Colonic mucosa (tissue), 4 donors: Measurements from ENCODE around the gene BASP1. TPM values are rescaled to one million over a fixed set of nuclear protein-coding genes. Genes with fewer than 3 reads are reported as not detected.

Experiments used
- DNase-seq: peaks from one replicate; pipeline ENCODE4 v3.0.0-alpha.2; 2020
- H3K27ac ChIP-seq: fragments of 200-600 bp; one replicate; pipeline ENCODE4 v1.8.0; 2021
- H3K27me3 ChIP-seq: fragments of 200-600 bp; one replicate; pipeline ENCODE4 v1.8.0; 2021
- H3K36me3 ChIP-seq: fragments of 200-600 bp; one replicate; pipeline ENCODE4 v1.8.0; 2021
- H3K4me1 ChIP-seq: fragments of 200-600 bp; one replicate; pipeline ENCODE4 v1.8.0; 2021; ENCODE audit warnings: mild to moderate bottlenecking
- H3K4me3 ChIP-seq: fragments of 200-600 bp; one replicate; pipeline ENCODE4 v1.8.0; 2021
- H3K9ac ChIP-seq, 2 donors: one replicate each; pipeline ENCODE4 v1.7.0; 2013; ENCODE audit warnings: control low read depth in 2 of 2, low read depth in 2 of 2, low read length in 2 of 2
- H3K9me3 ChIP-seq: fragments of 200-600 bp; one replicate; pipeline ENCODE4 v1.8.0; 2021
- CTCF ChIP-seq: fragments of 200-600 bp; IDR thresholded peaks from one replicate; pipeline ENCODE4 v1.8.0; 2022; ENCODE audit warnings: antibody characterized with exemption, mild to moderate bottlenecking
- intact Hi-C: fragments of 100-400 bp; cut with DNase I; formaldehyde crosslinking; loops from one replicate; pipeline ENCODE4 v1.14.1; 2022
- total RNA-seq, 2 donors: library from RNA; stranded (reverse); fragmentation: NEBNext Ultra II Directional in 1 of 2; extraction: Animal tissue kit (Norgen Biotek cat#: 25700) in 1 of 2; gene quantifications; one replicate each; pipeline ENCODE4 v1.2.1, GENCODE V29; 2021
- donor health status: healthy.
- donor health status: DM: no; HTN: no; CAD: no.
- donor health status: DM: no; HTN: no; CAD: no.

Gene BASP1
- total RNA-seq, 2 donors from 2014 or later = 4.2 to 5.5 TPM

- Histone ChIP-seq H3K9me3 (no peaks in the 10 kb centered on the region), H3K4me1 (no peaks in the 10 kb centered on the region), H3K4me3 (no peak overlapping the region), H3K36me3 (no peaks in the 10 kb centered on the region), H3K9ac (no peak overlapping the region), H3K27ac (no peak overlapping the region), H3K27me3 (no peaks in the 10 kb centered on the region)
- intact Hi-C loops = no loop called here
- TF ChIP-seq CTCF = no peak
- DNase-seq = no peak
Measured at GRCh38 chr5:17290540-17290974, 73.1 kb downstream of the BASP1 start.

GRCh38 chr5:17292434-17293015 is 75.1 kb downstream of the BASP1 start:
- no peaks in the 10 kb centered on the region for H3K27me3 ChIP-seq
- intact Hi-C loops = no loop called here
- H3K4me3 ChIP-seq = no peak overlapping the region
- no peak for DNase-seq
- H3K27ac ChIP-seq = no peak overlapping the region
- H3K9ac ChIP-seq = no peak overlapping the region
- no peaks in the 10 kb centered on the region for H3K4me1 ChIP-seq
- no peaks in the 10 kb centered on the region for H3K9me3 ChIP-seq
- no peaks in the 10 kb centered on the region for H3K36me3 ChIP-seq
- no peak for TF ChIP-seq CTCF

- H3K9ac ChIP-seq = no peak overlapping the region
- H3K9me3 ChIP-seq = no peaks in the 10 kb centered on the region
- TF ChIP-seq CTCF = no peak
- H3K36me3 ChIP-seq = no peaks in the 10 kb centered on the region
- H3K27ac ChIP-seq = no peak overlapping the region
- DNase-seq = no peak
- H3K4me1 ChIP-seq = no peaks in the 10 kb centered on the region
- no peaks in the 10 kb centered on the region for H3K27me3 ChIP-seq
- no peak overlapping the region for H3K4me3 ChIP-seq
- intact Hi-C loops = no loop called here
Measured at GRCh38 chr5:17294639-17295311, 77.3 kb downstream of the BASP1 start.

- intact Hi-C loops = no loop called here
- Histone ChIP-seq H3K27ac (no peak overlapping the region), H3K4me1 (no peaks in the 10 kb centered on the region), H3K9ac (no peak overlapping the region), H3K4me3 (no peak overlapping the region), H3K36me3 (no peaks in the 10 kb centered on the region), H3K9me3 (no peaks in the 10 kb centered on the region), H3K27me3 (no peaks in the 10 kb centered on the region)
- no peak for TF ChIP-seq CTCF
- DNase-seq = no peak
Measured at GRCh38 chr5:17295671-17296070, 78.2 kb downstream of the BASP1 start.

- no peak overlapping the region for H3K4me3 ChIP-seq
- H3K4me1 ChIP-seq = no peaks in the 10 kb centered on the region
- H3K9me3 ChIP-seq = no peaks in the 10 kb centered on the region
- no peak for TF ChIP-seq CTCF
- intact Hi-C loops = no loop called here
- no peaks in the 10 kb centered on the region for H3K36me3 ChIP-seq
- no peak overlapping the region for H3K9ac ChIP-seq
- no peak for DNase-seq
- H3K27me3 ChIP-seq = no peaks in the 10 kb centered on the region
- H3K27ac ChIP-seq = no peak overlapping the region
Measured at GRCh38 chr5:17302106-17302505, 84.7 kb downstream of the BASP1 start.
